NOMO-1 (cell line): ENCODE measurements around the gene CPZ.
"Not testable (repeated sequence)": the region's sequence is repeated elsewhere in the genome, so short reads cannot be mapped to it uniquely, and the experiment has no call there.

Source experiments
- DNase-seq, 2 experiments: peaks; one replicate each; lab custom pipeline; 2025; ENCODE audit not compliant: unreplicated experiment in 2 of 2; lab: John Stamatoyannopoulos, UW

Gene CPZ

GRCh38 chr4:8556341-8557150 lies 36.0 kb upstream of the CPZ start:
- no peak for DNase-seq

GRCh38 chr4:8557151-8558076 lies 35.2 kb upstream of the CPZ start:
- no peak for DNase-seq

GRCh38 chr4:8558080-8558960 lies 34.2 kb upstream of the CPZ start:
- DNase-seq, result no peak

GRCh38 chr4:8559011-8559410 lies 33.6 kb upstream of the CPZ start:
- no peak for DNase-seq

- no peak for DNase-seq
These were observed 32.9 kb upstream of the CPZ start for GRCh38 chr4:8559524-8560264.

- DNase-seq, result no peak
These were observed 32.1 kb upstream of the CPZ start for GRCh38 chr4:8560265-8561047.

GRCh38 chr4:8564595-8564994 lies 28.0 kb upstream of the CPZ start:
- no peak for DNase-seq

- no peak for DNase-seq
These were observed 24.4 kb upstream of the CPZ start for GRCh38 chr4:8568068-8568668.

- DNase-seq, result no peak
These were observed 22.4 kb upstream of the CPZ start for GRCh38 chr4:8570201-8570600.

- DNase-seq, result no peak
These were observed 20.6 kb upstream of the CPZ start for GRCh38 chr4:8571702-8572685.

- DNase-seq, result no peak
These were observed 19.3 kb upstream of the CPZ start for GRCh38 chr4:8573266-8573665.

- no peak for DNase-seq
These were observed 17.7 kb upstream of the CPZ start for GRCh38 chr4:8574796-8575370.

GRCh38 chr4:8575457-8575856 lies 17.1 kb upstream of the CPZ start:
- no peak for DNase-seq

- not testable (repeated sequence) for DNase-seq
These were observed 16.0 kb upstream of the CPZ start for GRCh38 chr4:8576591-8576990.

GRCh38 chr4:8577046-8577445 lies 15.5 kb upstream of the CPZ start:
- DNase-seq, result no peak

GRCh38 chr4:8577972-8578371 lies 14.6 kb upstream of the CPZ start:
- DNase-seq, result no peak

- DNase-seq, result no peak
These were observed 13.8 kb upstream of the CPZ start for GRCh38 chr4:8578717-8579116.
